ENCODE results near the gene PPM1E.
"Not testable (repeated sequence)": the region's sequence is repeated elsewhere in the genome, so short reads cannot be mapped to it uniquely, and the experiment has no call there.

Gene PPM1E

DNA sequence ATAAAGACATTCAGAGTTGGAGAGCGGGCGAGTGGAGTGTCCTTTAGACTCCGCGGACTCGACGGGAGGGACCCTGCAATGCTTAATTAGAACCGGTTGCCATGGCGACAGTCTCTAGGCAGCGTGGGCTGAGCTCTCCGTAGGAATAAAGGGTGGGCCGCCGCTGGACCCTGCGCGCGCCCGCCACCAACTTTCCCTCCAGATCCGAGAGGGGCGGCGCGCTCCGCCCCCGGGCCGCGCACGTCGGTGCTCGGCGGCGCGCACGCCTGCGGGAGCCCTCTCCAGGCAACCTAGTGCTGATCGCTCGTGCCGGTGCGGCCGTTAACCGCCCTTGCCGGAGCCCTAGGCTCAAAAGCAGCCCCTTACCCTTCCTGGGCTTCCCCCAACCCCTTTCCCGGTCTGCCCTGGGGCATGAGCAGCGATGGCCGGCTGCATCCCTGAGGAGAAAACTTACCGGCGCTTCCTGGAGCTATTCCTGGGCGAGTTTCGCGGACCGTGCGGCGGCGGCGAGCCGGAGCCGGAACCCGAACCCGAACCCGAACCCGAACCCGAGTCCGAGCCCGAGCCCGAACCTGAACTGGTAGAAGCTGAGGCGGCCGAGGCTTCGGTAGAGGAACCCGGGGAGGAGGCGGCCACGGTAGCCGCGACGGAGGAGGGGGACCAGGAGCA is at the start of gene PPM1E:
Gene PPM1E, plus strand, starts transcription at position 278 of the 669 bp plus-strand sequence.
- DNase-seq, result no peak

DNA sequence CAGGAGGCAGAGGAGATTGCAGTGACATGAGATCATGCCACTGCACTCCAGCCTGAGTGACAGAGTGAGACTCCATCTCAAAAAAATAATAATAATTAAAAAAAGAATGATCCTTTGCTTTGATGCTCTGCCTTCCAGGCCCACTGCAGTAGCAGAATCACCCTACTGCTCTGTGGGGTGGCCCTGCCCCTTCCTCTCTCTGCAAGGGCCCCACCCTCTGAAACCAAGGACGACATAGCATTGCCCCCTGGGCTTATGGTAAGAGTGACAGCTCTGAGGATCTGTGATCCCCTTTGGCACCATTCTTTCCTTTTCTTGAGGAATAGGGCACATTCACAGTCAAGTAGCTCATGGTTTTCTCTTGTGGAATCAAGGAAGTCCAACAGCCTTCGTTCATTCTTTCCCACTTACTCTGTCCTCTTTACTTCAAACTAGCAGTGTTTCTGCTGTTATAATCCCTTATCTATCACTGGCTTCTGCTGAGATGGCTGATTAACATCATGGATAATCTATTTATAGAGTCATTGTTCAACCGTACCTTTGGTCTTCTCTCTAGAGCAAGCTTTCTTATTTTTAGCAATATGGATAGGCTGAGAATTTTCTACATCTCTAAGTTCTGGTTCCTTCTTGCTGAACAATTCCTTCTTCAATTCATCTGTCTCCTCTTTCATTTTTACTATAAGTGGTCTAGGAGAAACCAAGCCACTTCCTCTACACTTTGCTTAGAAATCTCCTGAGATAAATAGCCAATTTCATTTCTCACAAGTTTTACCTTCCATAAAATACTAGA is 49.1 kb upstream of the PPM1E start:
- DNase-seq, result no peak

DNA sequence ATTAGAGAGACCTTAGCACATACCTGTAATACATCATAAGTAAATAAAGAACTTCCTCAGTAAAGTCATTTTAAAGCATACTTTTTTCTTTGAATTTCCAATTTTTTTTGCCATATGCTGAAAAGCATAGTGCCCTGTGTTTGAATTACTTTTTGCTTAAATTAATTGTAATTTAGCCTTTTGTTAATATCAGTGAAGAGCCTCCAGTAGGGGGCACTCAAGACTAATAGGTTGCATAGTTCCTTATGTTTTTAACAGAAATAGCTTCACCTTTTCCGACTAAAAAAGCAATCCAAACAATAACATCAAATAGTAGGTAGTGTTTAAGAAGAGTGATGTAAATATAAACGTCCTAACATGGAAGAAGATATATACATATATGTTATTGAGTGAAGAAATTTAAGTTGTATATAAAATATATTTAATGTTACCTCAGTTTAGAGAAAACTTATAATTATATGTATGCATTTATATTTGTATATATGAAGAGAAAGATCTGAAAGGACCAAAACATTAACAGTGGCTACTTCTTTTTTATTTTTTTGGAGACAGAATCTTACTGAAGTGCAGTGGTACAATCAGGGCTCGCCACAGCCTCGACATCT is 44.6 kb upstream of the PPM1E start:
- DNase-seq, result no peak

DNA sequence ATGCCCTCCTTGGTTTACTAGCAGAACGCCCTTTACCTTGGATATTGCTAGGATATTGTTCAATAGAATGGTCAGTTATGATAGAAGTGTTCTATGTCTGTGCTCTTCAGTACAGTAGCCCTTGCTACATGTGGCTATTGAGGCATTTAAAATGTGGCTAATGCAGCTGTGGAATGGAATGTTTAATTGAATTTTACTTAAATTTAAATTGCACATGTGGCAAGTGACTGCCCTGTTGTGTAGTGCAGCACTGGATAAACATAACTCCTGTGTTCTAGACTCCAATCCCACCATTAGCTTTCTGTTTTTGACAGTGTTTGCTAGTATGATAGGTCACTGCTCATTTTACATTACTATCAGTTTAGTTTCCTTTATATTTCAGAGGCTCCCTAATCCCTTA is 33.4 kb upstream of the PPM1E start:
- DNase-seq, result no peak

DNA sequence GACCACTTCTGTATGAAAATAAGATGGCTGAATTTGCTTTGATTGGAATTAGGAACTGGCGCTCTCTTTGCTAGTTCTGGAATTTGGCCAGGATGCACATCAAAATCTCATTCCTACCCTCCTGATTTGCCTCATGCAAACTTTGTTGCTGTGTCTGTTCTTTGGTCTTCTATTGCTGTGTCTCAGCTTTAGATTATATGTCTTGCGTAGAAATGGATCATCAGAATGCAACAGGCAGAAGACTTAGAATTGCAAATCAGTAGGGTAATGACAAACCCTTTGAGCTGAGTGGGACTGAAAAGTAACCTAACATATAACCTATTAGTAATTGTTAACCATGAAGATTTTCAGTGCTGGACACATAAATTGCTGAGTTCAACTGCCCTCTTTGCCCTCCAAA is 33.0 kb upstream of the PPM1E start:
- no peak for DNase-seq

DNA sequence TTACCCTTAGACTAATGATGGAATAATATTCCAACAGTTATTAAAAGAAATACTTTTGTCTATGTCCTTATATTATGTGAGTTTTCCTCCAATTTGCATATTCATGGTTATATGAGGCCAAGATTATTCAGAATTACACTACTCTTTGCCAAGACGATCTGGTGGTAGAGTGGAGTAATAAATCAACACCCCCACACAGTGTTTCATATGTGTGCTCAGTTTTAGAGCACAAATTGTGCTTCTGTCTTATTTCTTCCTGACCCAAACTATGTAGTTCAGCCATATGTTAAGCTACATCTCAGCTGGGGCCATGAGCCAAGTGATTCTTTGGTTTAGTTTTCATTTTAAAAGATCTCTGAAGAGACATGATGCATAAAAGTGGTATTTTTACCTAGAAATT is 26.9 kb upstream of the PPM1E start:
- DNase-seq, result no peak

DNA sequence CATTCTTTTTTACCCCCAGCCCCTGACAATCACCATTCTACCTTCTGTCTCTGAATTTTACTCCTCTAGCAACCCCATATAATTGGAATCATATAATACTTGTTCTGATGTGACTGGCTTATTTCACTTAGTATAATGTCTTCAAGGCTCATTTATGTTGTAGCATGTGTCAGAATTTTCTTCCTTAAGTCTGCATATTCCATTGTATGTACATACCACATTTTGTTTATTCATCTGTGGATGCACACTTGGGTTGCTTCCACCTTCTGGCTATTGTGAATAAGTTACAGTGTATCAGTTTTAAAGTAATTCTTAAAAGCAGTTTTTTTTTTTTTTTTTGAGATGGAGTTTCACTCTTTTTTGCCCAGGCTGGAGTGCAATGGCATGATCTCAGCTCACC is 24.7 kb upstream of the PPM1E start:
- DNase-seq, result no peak

DNA sequence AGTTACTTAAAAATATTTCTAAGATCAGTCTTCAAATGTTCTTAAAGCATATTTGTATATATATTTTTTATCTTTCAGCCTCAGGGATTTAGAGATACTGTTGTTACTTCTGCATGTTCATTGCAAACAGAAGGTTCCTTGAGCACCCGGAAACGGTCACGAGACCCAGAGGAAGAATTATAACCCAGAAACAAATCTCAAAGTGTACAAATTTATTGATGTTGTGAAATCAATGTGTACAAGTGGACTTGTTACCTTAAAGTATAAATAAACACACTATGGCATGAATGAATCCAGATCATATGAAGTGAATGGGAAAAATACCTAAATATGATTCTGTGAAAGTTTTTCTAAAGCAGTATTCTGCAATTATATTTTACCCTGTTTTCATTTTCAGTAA is 21.6 kb upstream of the PPM1E start:
- no peak for DNase-seq

DNA sequence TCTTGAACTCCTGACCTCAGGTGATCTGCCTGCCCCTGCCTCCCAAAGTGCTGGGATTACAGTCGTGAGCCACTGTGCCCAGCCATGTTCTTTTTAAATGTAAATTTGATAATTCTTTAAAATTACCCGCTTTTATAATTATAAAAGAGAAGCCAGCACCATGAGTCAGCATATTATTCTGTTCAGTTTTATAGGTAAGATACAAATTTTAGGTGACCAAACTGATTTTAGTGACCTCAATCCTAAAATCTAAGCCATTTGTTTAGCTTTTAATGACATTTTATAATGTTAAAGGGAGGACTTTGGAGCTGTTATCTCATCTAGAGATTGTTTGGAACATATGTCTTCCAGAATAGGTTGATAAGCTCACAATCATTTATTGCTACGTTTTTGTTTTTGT is 20.8 kb upstream of the PPM1E start:
- DNase-seq, result no peak

DNA sequence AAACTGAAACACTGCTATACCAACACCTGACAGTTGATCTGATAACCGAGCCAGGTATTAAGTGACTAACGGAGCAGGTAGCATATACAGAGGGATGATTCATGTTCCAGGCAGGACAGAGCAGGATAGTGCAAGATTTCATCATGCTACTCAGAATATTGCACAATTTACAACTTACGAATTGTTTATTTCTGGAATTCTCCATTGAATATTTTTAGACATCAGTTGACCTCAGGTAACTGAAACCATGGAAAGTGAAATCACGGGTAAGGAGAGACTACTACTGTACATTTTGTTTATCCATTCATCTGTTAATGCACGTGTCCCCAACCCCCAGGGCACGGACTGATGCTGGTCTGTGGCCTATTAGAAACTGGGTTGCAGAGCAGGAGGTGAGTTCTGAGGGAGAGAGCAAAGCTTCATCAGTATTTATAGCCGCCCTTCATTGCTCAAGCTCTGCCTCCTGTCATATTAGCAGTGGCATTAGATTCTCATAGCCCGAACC is 14.5 kb upstream of the PPM1E start:
- DNase-seq, result no peak

DNA sequence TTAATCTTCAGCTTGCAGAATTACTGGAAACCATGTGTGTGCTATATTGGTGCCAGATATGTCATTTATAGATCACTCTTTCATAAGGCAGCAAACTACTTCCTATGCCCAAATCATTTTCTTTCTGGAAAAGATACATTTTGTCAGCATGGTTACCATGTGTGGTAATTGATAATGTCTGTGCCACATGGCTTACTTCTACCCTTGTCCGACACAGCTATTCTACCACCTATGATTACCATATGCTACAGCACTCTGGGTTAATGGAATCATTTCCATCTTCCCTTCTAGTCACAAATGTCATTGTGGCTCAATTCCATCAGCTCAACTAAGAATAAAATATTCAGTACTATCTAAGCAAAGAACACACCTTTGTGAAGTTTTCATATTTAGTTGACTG is 8.0 kb upstream of the PPM1E start:
- no peak for DNase-seq

DNA sequence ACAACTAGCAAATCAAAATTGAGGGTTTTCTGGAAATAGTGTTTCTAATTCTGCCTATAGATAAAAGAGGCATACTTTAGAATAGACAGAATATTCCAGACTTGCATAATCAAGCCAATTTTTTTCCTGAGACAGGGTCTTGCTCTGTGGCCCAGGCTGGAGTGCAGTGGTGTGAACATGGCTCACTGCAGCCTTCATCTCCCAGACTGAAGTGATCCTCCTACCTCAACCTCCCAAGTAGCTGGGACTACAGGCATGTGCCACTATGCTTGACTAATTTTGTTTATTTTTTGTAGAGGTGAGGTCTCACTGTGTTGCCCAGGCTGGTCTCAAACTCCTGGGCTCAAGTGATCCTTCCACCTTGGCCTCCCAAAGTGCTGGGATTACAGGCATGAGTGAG is 6.0 kb upstream of the PPM1E start:
- DNase-seq, result not testable (repeated sequence)

DNA sequence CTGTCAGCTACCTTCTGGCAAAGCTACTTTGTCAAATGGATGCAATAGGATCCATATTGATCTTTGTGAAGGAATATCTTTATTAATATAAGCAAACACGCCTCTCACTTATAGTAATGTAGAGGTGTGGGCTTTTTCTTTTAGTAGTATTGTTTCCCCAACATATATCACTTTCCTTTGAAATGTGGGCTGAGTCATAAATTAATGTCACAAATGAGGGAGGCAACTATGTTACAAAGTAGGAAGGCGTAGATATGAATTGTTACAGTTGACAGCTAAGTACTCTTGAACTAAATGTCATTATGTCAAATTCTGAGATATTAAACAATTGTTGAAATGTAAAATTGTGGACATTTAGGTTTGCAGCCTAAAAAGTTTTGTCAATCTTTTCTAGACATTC is 2.6 kb upstream of the PPM1E start:
- no peak for DNase-seq

DNA sequence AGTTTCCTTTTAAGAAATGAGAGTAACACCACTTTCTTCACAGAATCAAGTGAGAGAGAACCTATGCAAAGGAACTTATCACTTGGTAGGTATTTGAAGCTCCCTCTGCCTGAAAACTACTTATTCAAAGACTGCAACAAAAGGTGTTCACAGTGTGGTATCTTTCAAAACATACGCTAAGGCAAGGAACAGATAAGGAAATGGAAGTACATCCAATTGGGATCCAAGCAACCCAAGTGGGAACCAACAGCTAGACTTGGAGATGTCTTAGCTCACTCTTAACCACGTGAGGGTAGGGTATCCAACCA is 431 bp upstream of the PPM1E start:
- DNase-seq, result no peak

DNA sequence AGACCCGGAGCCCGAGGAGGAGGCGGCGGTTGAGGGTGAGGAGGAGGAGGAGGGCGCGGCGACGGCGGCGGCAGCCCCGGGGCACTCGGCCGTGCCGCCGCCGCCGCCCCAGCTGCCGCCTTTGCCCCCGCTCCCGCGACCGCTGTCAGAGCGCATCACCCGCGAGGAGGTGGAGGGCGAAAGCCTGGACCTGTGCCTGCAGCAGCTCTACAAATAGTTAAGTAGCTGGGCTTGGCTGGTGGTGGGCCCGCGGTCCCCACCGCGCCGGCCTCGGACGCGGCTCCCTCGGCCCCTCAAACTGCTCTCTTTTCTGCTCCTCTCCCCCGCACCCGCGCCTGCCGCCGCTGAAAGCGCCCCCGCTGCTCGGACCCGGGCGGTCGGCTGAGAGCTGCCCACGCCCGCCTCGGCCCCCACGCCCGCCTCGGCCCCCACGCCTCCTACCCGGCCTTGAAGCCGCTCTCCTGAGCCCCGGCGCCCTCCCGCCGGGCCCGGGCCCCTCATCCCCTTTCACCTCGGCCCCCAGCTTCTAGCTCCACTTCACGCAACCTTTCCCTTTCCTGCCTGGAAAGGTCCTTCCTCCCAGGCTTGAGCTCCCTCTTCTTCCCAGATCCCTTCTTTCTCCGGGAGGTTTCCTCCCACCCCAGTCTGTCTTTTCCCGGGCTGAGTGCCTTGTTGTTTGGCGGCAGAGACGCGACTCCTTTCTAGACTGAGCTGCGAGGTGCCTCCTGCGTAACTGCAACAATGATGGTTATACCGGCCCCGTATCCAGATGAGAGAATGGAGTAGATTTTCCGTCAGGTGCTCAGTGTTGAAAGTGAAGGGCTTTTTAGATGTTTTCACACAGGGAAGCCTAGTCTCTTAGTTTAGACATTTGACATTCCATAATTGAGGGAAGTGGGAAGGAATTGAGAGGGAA is 850 bp downstream of the PPM1E start:
- no peak for DNase-seq

DNA sequence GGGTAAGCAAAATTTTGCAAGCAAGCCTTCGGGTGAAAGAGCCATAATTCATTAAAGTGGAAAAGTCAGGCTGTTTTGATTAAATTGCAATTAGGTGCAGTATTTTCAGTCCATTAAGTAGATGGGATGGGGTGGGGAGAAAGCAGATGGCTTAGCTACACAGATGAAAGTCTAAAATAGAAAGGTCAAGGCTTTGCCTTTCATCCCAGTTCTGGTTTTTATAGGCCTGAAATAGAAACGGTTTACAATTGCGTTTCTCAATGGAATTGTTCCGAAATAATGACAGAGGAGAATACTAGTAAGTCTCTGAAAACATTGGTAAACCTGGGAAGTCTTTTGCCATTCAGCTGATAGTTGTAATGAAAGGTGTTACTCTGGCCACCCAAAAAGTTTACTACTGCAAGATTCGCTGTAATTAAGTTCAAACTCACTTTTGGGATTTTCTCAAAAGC is 1.5 kb downstream of the PPM1E start:
- DNase-seq, result no peak

DNA sequence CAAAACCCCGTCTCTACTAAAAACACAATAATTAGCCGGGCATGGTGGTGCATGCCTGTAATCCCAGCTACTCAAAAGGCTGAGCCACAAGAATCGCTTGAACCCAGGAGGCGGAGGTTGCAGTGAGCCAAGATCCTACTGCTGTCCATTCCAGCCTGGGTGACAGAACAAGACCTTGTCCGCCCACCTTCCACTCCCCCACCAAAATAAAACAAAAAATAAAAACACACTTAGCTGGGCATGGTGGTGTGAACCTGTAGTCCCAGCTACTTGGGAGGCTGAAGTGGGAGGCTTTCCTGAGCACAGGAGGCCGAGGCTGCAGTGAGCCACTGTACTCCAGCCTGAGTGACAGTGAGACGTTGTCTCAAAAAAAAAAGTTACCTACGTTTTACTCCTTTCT is 3.2 kb downstream of the PPM1E start:
- no peak for DNase-seq

DNA sequence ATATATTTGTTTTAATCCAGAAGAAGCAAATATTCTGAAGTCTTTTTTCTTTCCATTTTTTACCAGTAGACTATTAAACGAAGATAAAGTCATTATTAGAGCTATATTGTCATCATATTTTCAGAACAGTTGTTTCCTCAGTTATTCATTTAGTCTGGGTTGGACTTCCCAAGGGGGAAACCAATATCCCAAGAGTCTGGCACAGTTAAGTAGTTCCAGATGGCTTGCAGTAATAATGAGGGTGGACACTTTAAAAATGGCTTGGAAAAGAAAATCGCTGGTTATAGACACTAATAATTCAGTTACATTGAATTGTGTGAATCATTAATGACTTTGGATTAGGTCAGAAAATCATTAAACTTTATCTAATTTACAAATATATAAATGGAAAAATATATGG is 3.9 kb downstream of the PPM1E start:
- no peak for DNase-seq

DNA sequence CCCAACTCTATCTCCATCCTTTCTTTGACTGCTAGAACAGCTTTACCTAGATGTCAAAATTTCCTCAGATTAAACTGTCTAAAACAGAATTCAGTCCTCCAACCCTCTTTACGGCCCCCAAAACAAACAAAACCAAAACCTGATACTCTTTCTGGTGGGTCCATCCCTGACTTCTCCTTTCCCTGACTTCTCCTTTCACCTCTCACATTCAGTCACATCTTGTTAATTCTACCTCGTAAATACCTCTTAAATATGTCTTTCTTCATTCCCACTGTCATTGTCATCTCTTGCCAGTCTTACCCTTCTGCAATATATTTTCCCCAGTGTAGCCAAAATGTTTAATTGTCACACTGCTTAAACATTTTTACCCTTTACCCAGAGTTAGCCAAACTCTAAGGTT is 4.6 kb downstream of the PPM1E start:
- DNase-seq, result no peak

DNA sequence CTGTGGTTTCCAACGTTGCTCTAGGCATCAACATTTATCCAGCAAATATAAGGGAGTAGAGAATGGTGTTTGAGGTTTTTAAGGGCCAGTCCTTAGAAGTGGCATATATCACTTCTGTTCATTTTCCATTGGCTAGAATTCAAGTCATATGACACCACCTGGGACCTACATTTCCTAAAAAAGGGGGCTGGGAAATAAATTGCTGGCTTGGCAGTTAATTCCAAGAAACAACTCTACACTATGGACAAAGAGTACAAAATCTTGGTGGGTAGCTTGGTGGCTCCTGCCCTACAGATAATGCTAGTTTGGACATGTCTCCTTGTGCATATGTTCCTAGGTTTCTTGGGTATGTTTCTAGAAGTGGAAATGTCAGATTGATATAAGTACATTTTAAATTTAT is 7.6 kb downstream of the PPM1E start:
- DNase-seq, result no peak

DNA sequence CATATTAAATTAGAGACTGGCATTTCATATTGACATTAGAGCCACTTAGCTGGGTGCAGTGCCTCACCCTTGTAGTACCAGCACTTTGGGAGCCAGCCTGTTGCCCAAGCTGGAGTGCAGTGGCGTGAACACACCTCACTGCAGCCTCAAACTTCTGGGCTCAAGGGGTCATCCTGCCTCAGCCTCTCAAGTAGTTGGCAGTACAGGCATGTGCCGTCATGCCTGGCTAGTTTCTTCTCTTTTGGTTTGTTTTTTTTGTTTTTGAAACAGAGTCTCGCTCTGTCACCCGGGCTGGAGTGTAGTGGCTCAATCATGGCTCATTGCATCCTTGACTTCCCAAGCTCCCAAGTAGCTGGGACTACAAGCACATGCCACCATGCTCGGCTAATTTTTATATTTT is 8.7 kb downstream of the PPM1E start:
- no peak for DNase-seq

DNA sequence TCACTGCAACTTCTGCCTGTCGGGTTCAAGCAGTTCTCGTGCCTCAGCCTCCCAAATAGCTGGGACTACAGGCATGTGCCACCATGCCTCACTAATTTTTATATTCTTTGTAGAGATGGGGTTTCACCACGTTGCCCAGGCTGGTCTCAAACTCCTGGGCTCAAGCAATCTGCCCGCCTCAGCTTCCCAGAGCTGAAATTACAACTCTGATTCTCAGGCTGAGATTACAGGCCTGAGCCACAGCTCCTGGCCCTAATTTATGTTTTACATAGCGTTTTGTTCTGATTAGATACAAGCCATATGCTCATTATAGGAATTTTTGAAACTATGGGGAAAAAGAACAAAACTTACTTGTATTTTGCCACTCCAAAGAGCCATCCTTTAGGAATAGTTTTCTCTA is 22.8 kb downstream of the PPM1E start:
- DNase-seq, result not testable (repeated sequence)

DNA sequence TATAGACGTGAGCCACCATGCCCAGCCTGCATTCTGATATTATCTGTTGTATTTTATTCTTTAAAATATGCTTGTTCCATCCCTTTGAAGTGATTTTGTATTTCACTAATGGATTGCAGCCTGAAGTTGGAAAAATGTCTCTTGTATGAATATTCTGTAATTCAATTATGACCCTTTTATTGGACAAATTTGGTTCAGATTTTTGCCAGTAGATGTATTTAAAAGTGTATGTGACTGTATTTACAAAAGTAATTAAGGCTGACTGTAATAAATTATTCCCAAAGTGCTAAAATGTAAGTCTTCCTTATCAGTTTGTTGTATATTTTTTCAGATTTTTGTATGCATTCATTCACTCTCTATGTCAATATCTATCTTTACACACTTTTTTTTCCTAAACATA is 23.8 kb downstream of the PPM1E start:
- DNase-seq, result no peak

All from NK-92 treated with Interleukin-12 subunit alpha and Interleukin-12 subunit beta, amount 100 ng/mL, for 24 hours (cell line).